ENCODE data around the gene SHE.

SHE gene

GRCh38 chr1:154492115-154492514, 10.1 kb downstream of the SHE start:
- TF ChIP-seq TAF1 (IDR thresholded peaks at IDR 0.05; ENCODE audit: borderline replicate concordance, insufficient read depth, low read length) (no peak), FOXP2 (optimal IDR thresholded peaks at IDR 0.05; ENCODE audit: borderline replicate concordance, extremely low read depth, extremely low read length, insufficient read depth) (no peak), REST (IDR thresholded peaks at IDR 0.05; ENCODE audit: insufficient read depth in 1 of 2, low read depth in 2 of 2, low read length in 2 of 2) (no peak), SIN3A (IDR thresholded peaks at IDR 0.05; ENCODE audit: borderline replicate concordance, insufficient read depth, low read length) (no peak), POLR2AphosphoS5 (IDR thresholded peaks at IDR 0.05; ENCODE audit: low read depth, low read length) (no peak)

- TF ChIP-seq SIN3A (IDR thresholded peaks at IDR 0.05; ENCODE audit: borderline replicate concordance, insufficient read depth, low read length) (no peak), POLR2AphosphoS5 (IDR thresholded peaks at IDR 0.05; ENCODE audit: low read depth, low read length) (no peak), FOXP2 (optimal IDR thresholded peaks at IDR 0.05; ENCODE audit: borderline replicate concordance, extremely low read depth, extremely low read length, insufficient read depth) (no peak), TAF1 (IDR thresholded peaks at IDR 0.05; ENCODE audit: borderline replicate concordance, insufficient read depth, low read length) (no peak), REST (IDR thresholded peaks at IDR 0.05; ENCODE audit: insufficient read depth in 1 of 2, low read depth in 2 of 2, low read length in 2 of 2) (no peak)
Measured at GRCh38 chr1:154490317-154490716, 11.9 kb downstream of the SHE start.

- TF ChIP-seq REST (IDR thresholded peaks at IDR 0.05; ENCODE audit: insufficient read depth in 1 of 2, low read depth in 2 of 2, low read length in 2 of 2) (no peak), SIN3A (IDR thresholded peaks at IDR 0.05; ENCODE audit: borderline replicate concordance, insufficient read depth, low read length) (no peak), TAF1 (IDR thresholded peaks at IDR 0.05; ENCODE audit: borderline replicate concordance, insufficient read depth, low read length) (no peak), POLR2AphosphoS5 (IDR thresholded peaks at IDR 0.05; ENCODE audit: low read depth, low read length) (no peak), FOXP2 (optimal IDR thresholded peaks at IDR 0.05; ENCODE audit: borderline replicate concordance, extremely low read depth, extremely low read length, insufficient read depth) (no peak)
Measured at GRCh38 chr1:154489695-154490274, 12.4 kb downstream of the SHE start.

GRCh38 chr1:154488922-154489321, 13.3 kb downstream of the SHE start:
- TF ChIP-seq FOXP2 (optimal IDR thresholded peaks at IDR 0.05; ENCODE audit: borderline replicate concordance, extremely low read depth, extremely low read length, insufficient read depth) (no peak), TAF1 (IDR thresholded peaks at IDR 0.05; ENCODE audit: borderline replicate concordance, insufficient read depth, low read length) (no peak), SIN3A (IDR thresholded peaks at IDR 0.05; ENCODE audit: borderline replicate concordance, insufficient read depth, low read length) (no peak), POLR2AphosphoS5 (IDR thresholded peaks at IDR 0.05; ENCODE audit: low read depth, low read length) (no peak), REST (IDR thresholded peaks at IDR 0.05; ENCODE audit: insufficient read depth in 1 of 2, low read depth in 2 of 2, low read length in 2 of 2) (no peak)
